Amniotic epithelial cell (primary cell): ENCODE measurements around the gene ZNF678.

ENCODE experiments used
- DNase-seq: peaks from one replicate; pipeline ENCODE4 v3.0.0-alpha.2; 2010; ENCODE audit warnings: low read depth

The ZNF678 gene

GRCh38 chr1:227563324-227564201 is at the start of gene ZNF678:
Gene ZNF678, plus strand, starts transcription at chr1:227563556. Its CDS starts 87,436 bp downstream, at chr1:227650992.
- DNase-seq = peak; percentile 92

GRCh38 chr1:227518876-227519275 is 44.5 kb upstream of the ZNF678 start:
- DNase-seq = no peak

- DNase-seq = no peak
These were observed 41.6 kb upstream of the ZNF678 start for GRCh38 chr1:227521782-227522181.

GRCh38 chr1:227526524-227526923 is 36.8 kb upstream of the ZNF678 start:
- no peak for DNase-seq

- DNase-seq = no peak
These were observed 31.2 kb upstream of the ZNF678 start for GRCh38 chr1:227532019-227532619.

GRCh38 chr1:227540170-227541098 is 22.9 kb upstream of the ZNF678 start:
- DNase-seq = no peak

- no peak for DNase-seq
These were observed 22.2 kb upstream of the ZNF678 start for GRCh38 chr1:227541129-227541528.

GRCh38 chr1:227541796-227542152 is 21.6 kb upstream of the ZNF678 start:
- DNase-seq = no peak

GRCh38 chr1:227542153-227543120 is 20.9 kb upstream of the ZNF678 start:
- peak; percentile 43 for DNase-seq

GRCh38 chr1:227543283-227544066 is 19.9 kb upstream of the ZNF678 start:
- no peak for DNase-seq

GRCh38 chr1:227544067-227545050 is 19.0 kb upstream of the ZNF678 start:
- no peak for DNase-seq

GRCh38 chr1:227545361-227545760 is 18.0 kb upstream of the ZNF678 start:
- DNase-seq = no peak

- no peak for DNase-seq
These were observed 17.3 kb upstream of the ZNF678 start for GRCh38 chr1:227546059-227546458.

GRCh38 chr1:227546598-227547309 is 16.6 kb upstream of the ZNF678 start:
- no peak for DNase-seq

- no peak for DNase-seq
These were observed 15.8 kb upstream of the ZNF678 start for GRCh38 chr1:227547310-227548118.

- no peak for DNase-seq
These were observed 15.3 kb upstream of the ZNF678 start for GRCh38 chr1:227548119-227548397.

- no peak for DNase-seq
These were observed 14.9 kb upstream of the ZNF678 start for GRCh38 chr1:227548448-227548847.

GRCh38 chr1:227549892-227550291 is 13.5 kb upstream of the ZNF678 start:
- DNase-seq = no peak
